OCI-LY7 (cell line): ENCODE results near the gene CRADD. TPM values are rescaled to one million over a fixed set of nuclear protein-coding genes. Genes with fewer than 3 reads are reported as not detected.

Source experiments
- BruUV-seq: library from RNA; stranded (reverse); fragments of 400-500 nt; replicated peaks from 2 replicates; lab custom pipeline; 2021; lab: Mats Ljungman, UMichigan
- CTCF ChIA-PET: fragments of 300-600 bp; sonication (Branson Sonifier 250); formaldehyde crosslinking; loops from one replicate; lab custom pipeline; 2022; ENCODE audit warnings: antibody characterized with exemption; ENCODE audit not compliant: unreplicated experiment; lab: Charles Lee
- POLR2A ChIA-PET: fragments of 300-600 bp; sonication (Branson Sonifier 250); formaldehyde crosslinking; loops from one replicate; lab custom pipeline; 2022; ENCODE audit warnings: antibody characterized with exemption; lab: Charles Lee
- DNase-seq: peaks from one replicate; pipeline ENCODE4 v3.0.0-alpha.2; 2015; ENCODE audit warnings: low spot score
- H2AFZ ChIP-seq: fragments of 200-600 bp; sonication (generic), shearing (Covaris generic); 2 replicates; pipeline ENCODE4 v1.6.1; 2014; ENCODE audit warnings: mild to moderate bottlenecking, antibody characterized with exemption, low read length, moderate library complexity
- H3K27ac ChIP-seq: fragments of 200-600 bp; sonication (generic); 2 replicates; pipeline ENCODE4 v1.5.1; 2014; ENCODE audit warnings: mixed run types, low read depth, mild to moderate bottlenecking, moderate library complexity, low read length, inconsistent platforms; ENCODE audit not compliant: poor library complexity, severe bottlenecking
- H3K36me3 ChIP-seq: fragments of 200-600 bp; sonication (generic); 2 replicates; pipeline ENCODE4 v1.6.1; 2014; ENCODE audit warnings: mild to moderate bottlenecking, antibody characterized with exemption, low read length, moderate library complexity, mixed read lengths; ENCODE audit not compliant: insufficient read depth
- H3K4me1 ChIP-seq: fragments of 200-600 bp; sonication (generic); 2 replicates; pipeline ENCODE4 v1.5.1; 2014; ENCODE audit warnings: mild to moderate bottlenecking, low read length; ENCODE audit not compliant: insufficient read depth, poor library complexity, severe bottlenecking
- H3K4me2 ChIP-seq: fragments of 200-600 bp; sonication (generic); 2 replicates; pipeline ENCODE4 v1.6.1; 2014; ENCODE audit warnings: mild to moderate bottlenecking, low read length
- H3K4me3 ChIP-seq: fragments of 200-600 bp; sonication (generic); 2 replicates; pipeline ENCODE4 v1.5.1; 2014; ENCODE audit warnings: mild to moderate bottlenecking, low read depth, low read length; ENCODE audit not compliant: poor library complexity, severe bottlenecking
- H3K79me2 ChIP-seq: fragments of 200-600 bp; sonication (generic); 2 replicates; pipeline ENCODE4 v1.6.1; 2016; ENCODE audit warnings: low read depth, mild to moderate bottlenecking, low read length, moderate library complexity, mixed read lengths; ENCODE audit not compliant: insufficient read depth
- H3K9me2 ChIP-seq: fragments of 200-600 bp; sonication (generic); 2 replicates; pipeline ENCODE4 v1.6.1; 2016; ENCODE audit warnings: mild to moderate bottlenecking, low read length, mixed read lengths; ENCODE audit not compliant: insufficient read depth
- H3K9me3 ChIP-seq: fragments of 200-600 bp; sonication (generic); 2 replicates; pipeline ENCODE4 v1.6.1; 2014; ENCODE audit warnings: mild to moderate bottlenecking, mixed run types, low read length, mixed read lengths
- H4K20me1 ChIP-seq: fragments of 200-600 bp; sonication (generic); 2 replicates; pipeline ENCODE4 v1.6.1; 2014; ENCODE audit warnings: mild to moderate bottlenecking, antibody characterized with exemption, low read length, moderate library complexity, mixed read lengths; ENCODE audit not compliant: insufficient read depth
- EZH2phosphoT487 ChIP-seq: fragments of 200-600 bp; sonication (generic); IDR thresholded peaks from 2 replicates; pipeline ENCODE4 v1.6.1; 2018; ENCODE audit warnings: low read depth, borderline replicate concordance, mild to moderate bottlenecking, mixed run types, antibody characterized with exemption, low read length, moderate library complexity, mixed read lengths
- intact Hi-C: fragments of 100-400 bp; cut with micrococcal nuclease; formaldehyde crosslinking; loops from one replicate; pipeline ENCODE4 v1.10.0; 2022; ENCODE audit not compliant: unreplicated experiment
- total RNA-seq, 2 experiments: library from RNA; depleted of rRNA in 1 of 2; stranded (reverse); fragments of >200 nt in 1 of 2; shearing (Covaris generic) in 1 of 2; gene quantifications; 2 replicates each; pipeline ENCODE4 v1.2.3, GENCODE V29; 2014 to 2022
- TF ChIP-seq, protein P1 (sequence below): fragments of 200-600 bp; sonication (generic); conservative IDR thresholded peaks from 2 replicates; pipeline ENCODE4 v1.5.1; 2014; ENCODE audit warnings: mild to moderate bottlenecking, antibody characterized with exemption, low read length, moderate library complexity, mixed read lengths

Gene CRADD
- total RNA-seq, 2 experiments from 2014 or later: 10.5 to 16.8 TPM

DNA sequence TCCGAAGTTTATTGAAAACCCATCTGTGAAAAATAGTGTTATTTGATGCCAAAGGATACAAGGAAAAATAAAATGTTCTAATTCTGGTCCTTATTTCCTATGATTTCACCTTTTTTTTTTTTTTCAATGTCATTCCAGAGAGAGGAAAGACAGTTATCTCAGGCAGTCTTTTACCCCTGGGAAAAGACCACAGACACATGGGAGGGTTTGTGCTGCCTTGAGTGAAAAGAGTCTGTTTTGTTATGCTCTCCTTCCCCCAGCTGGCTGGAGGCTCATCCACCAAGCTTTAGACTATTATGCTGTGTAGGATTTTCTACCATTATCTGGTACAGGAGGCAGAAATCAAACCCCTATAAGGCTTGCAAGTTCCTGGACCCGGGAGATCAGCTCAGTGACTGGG lies 151.8 kb downstream of the CRADD start:
- DNase-seq: no peak
- no peaks in the 10 kb centered on the region for H3K9me3 ChIP-seq
- no peak overlapping the region for H3K27ac ChIP-seq
- H3K9me2 ChIP-seq: no peaks in the 10 kb centered on the region; the same call in 1 of the 2 replicates
- H3K36me3 ChIP-seq: no peaks in the 10 kb centered on the region
- no peak overlapping the region for H3K4me2 ChIP-seq
- ChIA-PET POLR2A (interaction anchor here (0.7 to 1.3 kb wide), 3 partner anchors 10 to 300 kb away, joined by 3 to 4 read pairs (median 3); no protein-coding TSS in a partner anchor), CTCF (no interaction called here)
- BruUV-seq: no TSS peak
- H3K4me1 ChIP-seq: no peaks in the 10 kb centered on the region
- H3K4me3 ChIP-seq: no peak overlapping the region
- intact Hi-C loops: no loop called here
- TF ChIP-seq, protein P1, sequence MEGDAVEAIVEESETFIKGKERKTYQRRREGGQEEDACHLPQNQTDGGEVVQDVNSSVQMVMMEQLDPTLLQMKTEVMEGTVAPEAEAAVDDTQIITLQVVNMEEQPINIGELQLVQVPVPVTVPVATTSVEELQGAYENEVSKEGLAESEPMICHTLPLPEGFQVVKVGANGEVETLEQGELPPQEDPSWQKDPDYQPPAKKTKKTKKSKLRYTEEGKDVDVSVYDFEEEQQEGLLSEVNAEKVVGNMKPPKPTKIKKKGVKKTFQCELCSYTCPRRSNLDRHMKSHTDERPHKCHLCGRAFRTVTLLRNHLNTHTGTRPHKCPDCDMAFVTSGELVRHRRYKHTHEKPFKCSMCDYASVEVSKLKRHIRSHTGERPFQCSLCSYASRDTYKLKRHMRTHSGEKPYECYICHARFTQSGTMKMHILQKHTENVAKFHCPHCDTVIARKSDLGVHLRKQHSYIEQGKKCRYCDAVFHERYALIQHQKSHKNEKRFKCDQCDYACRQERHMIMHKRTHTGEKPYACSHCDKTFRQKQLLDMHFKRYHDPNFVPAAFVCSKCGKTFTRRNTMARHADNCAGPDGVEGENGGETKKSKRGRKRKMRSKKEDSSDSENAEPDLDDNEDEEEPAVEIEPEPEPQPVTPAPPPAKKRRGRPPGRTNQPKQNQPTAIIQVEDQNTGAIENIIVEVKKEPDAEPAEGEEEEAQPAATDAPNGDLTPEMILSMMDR: no peak
- TF ChIP-seq EZH2phosphoT487: no peak
- H2AFZ ChIP-seq: no peak overlapping the region
- H3K79me2 ChIP-seq: no peaks in the 10 kb centered on the region
- no peaks in the 10 kb centered on the region for H4K20me1 ChIP-seq

DNA sequence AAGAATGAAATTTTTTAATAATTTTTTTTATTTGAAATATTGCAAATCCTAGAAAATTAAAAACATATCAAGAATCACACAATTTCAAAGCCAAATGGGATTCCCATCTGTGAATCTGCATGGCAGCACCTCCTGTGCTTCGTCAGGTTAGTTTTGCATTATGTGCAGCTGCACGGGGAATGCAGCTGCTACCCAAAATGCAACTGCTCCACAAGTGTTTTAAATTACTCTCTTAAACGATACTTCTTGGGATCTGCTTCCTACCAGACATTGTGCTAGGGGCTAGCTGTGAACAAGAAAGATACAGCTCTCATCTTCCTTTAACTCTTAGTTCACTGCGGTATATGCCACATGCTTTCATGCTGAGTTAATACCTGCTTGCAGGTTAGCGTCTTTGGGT lies 154.2 kb downstream of the CRADD start:
- Histone ChIP-seq H3K27ac (no peak overlapping the region), H3K79me2 (no peaks in the 10 kb centered on the region), H3K4me1 (no peaks in the 10 kb centered on the region), H3K4me2 (no peak overlapping the region), H3K36me3 (no peaks in the 10 kb centered on the region), H2AFZ (no peak overlapping the region), H4K20me1 (no peaks in the 10 kb centered on the region), H3K4me3 (no peak overlapping the region), H3K9me3 (no peaks in the 10 kb centered on the region), H3K9me2 (no peaks in the 10 kb centered on the region; the same call in 1 of the 2 replicates)
- no TSS peak for BruUV-seq
- ChIA-PET CTCF (no interaction called here), POLR2A (interaction anchor here (0.5 to 0.6 kb wide), 2 partner anchors 128 to 326 kb away, joined by 3 read pairs; no protein-coding TSS in a partner anchor)
- no peak for TF ChIP-seq EZH2phosphoT487
- TF ChIP-seq, protein P1: no peak
- intact Hi-C loops: no loop called here
- DNase-seq: no peak

DNA sequence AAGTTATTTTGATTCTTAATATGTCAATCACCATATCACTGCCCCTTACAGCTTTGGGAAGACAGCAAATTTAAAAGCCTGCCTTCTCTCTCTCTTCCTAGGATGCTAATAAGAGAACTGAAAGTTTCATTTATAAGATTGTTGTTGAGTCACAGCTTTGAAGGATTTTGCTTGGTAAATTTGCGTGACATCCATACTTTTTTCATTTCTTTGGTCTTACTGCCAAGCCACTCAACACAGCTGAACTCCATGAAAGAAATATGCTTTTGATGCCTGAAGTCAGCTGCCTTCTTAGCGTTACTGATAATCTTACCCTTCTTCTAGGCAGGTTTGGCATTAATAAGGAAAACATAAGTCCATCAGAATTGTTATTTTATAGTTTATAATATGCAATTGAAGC lies 155.0 kb downstream of the CRADD start:
- no peaks in the 10 kb centered on the region for H3K9me3 ChIP-seq
- no TSS peak for BruUV-seq
- H3K4me1 ChIP-seq: no peaks in the 10 kb centered on the region
- H3K27ac ChIP-seq: no peak overlapping the region
- no peaks in the 10 kb centered on the region for H3K79me2 ChIP-seq
- H2AFZ ChIP-seq: no peak overlapping the region
- no peaks in the 10 kb centered on the region for H4K20me1 ChIP-seq
- H3K9me2 ChIP-seq: no peaks in the 10 kb centered on the region; the same call in 1 of the 2 replicates
- DNase-seq: no peak
- no peak overlapping the region for H3K4me2 ChIP-seq
- no peaks in the 10 kb centered on the region for H3K36me3 ChIP-seq
- ChIA-PET CTCF (no interaction called here), POLR2A (interaction anchor here (0.6 kb wide), 1 partner anchor 128 kb away, joined by 3 read pairs; no protein-coding TSS in a partner anchor)
- intact Hi-C loops: no loop called here
- no peak overlapping the region for H3K4me3 ChIP-seq
- TF ChIP-seq EZH2phosphoT487: no peak
- TF ChIP-seq, protein P1: no peak
